Measurements from ENCODE around the gene EDDM13.
"Not testable (repeated sequence)": the region's sequence is repeated elsewhere in the genome, so short reads cannot be mapped to it uniquely, and the experiment has no call there.

The EDDM13 gene

GRCh38 chr19:56321989-56322440, 49.5 kb downstream of the EDDM13 start:
- DNase-seq = no peak

DNA sequence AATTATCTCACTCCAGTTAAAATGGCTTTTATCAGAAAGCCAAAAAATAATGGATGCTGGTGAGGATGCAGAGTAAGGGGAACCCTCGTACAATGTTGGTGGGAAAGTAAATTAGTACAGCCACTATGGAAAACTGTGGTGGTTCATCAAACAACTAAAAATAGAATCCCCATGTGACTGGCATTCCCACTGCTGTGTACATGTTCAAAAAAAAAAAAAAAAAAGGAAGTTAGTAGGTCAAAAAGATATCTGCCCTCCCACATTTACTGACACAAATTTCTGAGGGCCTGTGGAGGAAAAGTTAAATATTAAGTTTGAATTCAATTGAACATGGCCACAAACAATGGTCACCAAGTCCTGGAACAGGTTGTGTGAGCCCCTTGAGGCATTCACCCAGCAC, 51.9 kb downstream of the EDDM13 start:
- DNase-seq = no peak

DNA sequence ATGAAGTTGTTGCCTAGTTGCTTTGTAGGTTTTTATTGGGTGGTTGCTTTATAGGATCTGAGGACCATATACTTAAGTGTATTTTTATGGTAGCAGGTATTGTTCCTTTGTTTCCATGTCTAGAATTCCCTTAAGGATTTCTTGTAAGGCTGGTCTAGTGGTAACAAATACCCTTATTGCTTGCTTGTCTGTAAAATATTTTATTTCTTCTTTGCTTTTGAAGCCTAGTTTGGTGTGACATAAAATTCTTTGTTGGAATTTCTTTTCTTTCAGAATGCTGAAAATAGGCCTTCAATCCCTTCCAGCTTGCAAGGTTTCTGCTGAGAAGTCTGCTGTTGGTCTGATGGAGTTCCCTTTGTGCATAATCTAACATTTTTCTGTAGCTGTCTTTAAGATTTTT, 60.1 kb downstream of the EDDM13 start:
- no peak for DNase-seq

- peak; percentile 5 for DNase-seq
Measured at GRCh38 chr19:56333506-56333905, 61.0 kb downstream of the EDDM13 start.

GRCh38 chr19:56335371-56335770, 62.8 kb downstream of the EDDM13 start:
- not testable (repeated sequence) for DNase-seq

- not testable (repeated sequence) for DNase-seq
Measured at GRCh38 chr19:56337077-56337476, 64.5 kb downstream of the EDDM13 start.

DNA sequence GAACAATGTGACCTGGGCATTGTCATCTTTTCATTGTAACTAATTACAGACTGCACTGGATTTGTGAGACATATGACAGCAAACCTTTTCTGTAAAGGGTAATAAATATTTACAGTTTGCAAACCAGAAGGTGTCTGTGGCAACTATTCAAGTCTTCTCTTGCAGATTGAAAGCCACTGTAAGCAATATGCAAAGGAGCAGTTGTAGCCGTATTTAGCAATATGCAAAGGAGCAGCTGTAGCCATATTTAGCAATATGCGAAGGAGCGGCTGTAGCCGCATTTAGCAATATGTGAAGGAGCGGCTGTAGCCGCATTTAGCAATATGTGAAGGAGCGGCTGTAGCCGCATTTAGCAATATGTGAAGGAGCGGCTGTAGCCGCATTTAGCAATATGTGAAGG, 66.5 kb downstream of the EDDM13 start:
- DNase-seq = not testable (repeated sequence)

- no peak for DNase-seq
Measured at GRCh38 chr19:56341948-56342347, 69.4 kb downstream of the EDDM13 start.

DNA sequence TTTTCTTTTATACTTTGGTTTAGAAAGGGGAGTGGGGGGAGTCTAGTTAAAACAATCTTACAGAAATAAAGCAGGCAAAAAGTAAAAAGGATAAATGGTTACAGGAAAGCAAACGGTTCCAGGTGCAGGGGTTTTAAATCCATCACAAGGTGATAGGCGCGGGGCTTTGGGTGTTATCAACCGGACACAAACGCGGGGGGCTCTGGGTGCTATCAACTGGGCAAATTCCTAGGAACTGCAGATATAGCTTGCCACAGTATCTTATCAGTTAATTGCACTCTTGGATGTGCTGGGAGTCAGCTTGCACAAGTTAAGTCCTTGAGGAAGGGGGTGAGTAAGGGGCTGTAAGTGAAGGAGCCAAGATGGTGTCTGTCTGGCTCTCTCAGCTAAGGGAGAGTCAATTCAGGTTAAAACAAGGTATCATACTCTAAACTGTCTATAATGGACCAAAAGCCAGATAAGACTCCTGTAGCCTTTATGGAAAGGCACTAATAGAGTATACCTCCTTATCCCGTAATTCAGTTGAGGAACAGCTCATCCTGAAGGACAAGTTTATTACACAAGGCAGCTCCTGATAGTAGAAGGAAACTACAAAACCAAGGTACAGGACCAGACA, 74.7 kb downstream of the EDDM13 start:
- DNase-seq = no peak

GRCh38 chr19:56348289-56348877, 75.8 kb downstream of the EDDM13 start:
- no peak for DNase-seq

DNA sequence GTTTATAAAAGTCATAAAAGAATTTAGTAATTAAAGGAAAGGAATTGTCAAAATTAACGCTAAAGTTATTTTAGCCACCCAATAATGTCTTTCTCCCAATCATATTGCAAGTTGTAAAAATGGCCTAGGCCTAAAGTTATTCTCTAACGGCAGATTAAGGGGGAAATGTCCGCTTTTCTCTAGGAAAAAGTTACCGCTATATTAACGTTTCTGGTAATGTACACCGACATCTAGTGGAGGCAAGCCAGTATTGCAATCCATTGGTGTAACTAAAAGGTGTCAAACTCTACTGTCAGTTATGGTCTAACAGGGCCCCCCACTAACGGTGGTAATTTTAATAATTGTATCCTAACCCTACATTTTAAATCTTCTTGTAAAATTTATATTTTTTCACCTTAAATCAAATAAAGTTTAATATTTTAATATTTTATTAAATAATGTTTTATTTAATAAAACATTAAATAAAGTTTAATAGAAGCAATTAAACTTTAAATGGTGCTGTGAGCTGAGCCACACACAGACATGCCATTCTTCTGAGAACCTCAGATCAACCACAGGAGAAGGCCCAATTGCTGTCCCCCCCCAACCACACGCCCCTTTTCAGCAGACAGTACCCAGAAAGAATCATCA, 78.0 kb downstream of the EDDM13 start:
- no peak for DNase-seq

DNA sequence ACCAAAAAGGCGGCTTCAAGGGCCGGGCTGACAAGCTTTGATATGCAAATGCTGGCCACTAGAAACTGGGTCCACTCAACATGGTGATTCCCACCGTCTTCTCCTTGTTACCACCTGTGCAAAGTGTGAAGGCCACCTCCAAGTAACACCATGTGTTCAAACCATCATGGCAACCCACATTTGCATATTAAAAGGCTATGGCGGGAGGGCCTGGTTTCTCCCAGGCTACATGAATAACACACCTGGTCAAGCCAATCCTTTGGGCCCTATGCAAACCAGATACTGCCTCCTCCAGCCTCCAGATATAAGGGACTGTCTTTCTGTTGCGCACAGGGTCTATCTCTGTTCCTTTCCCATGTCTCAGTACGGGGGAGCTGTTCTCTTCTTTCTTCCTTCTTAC, 78.7 kb downstream of the EDDM13 start:
- no peak for DNase-seq

DNA sequence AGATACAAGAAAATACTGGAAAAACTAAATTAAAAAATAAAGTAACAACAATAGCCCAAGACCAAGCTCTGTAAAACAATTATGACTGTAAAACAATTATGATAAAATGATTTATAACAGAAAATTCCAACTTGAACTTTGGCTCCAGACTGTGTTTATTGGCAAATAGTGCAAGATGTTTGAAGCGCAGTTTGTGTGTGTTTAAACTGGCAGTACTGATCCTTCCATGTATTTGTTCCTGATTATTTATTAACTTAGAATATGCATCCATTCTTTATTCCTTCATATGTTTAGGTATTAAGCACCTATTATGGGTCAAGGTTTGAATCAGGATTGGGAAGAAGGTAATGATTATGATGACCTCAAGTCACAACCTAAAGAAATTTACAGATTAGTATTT, 83.0 kb downstream of the EDDM13 start:
- no peak for DNase-seq

DNA sequence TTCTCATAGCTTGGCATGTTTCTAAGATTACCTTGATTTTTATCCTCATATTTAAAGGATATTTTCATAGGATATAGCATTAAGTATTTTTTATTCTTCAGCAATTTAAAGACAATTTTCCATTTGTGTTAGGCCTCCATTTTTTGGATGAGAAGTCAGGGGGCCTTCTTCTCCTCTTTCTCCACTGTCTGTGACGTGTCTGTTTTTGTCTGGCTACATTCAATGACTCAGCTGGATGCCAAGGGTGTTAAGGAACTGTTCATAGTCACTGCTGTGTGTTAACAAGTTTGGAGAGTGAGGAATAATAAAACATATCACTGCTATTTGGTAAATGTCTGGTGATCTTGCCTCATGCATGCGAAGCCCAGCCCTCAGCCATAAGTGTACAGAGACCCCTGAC, 84.4 kb downstream of the EDDM13 start:
- no peak for DNase-seq
